Duodenal mucosa (tissue), 2 donors: Measurements from ENCODE around the gene FRY.

ENCODE experiments used
- H3K27ac ChIP-seq: one replicate; pipeline ENCODE4 v1.7.0; 2013; ENCODE audit warnings: low read depth, low read length
- H3K27me3 ChIP-seq, 2 donors: one replicate each; pipeline ENCODE4 v1.7.0; 2013; ENCODE audit warnings: low read length in 2 of 2, control low read depth in 1 of 2; ENCODE audit not compliant: insufficient read depth in 2 of 2, control insufficient read depth in 1 of 2
- H3K36me3 ChIP-seq, 2 donors: one replicate each; pipeline ENCODE4 v1.7.0; 2013; ENCODE audit warnings: low read length in 2 of 2, control low read depth in 1 of 2; ENCODE audit not compliant: insufficient read depth in 2 of 2, control insufficient read depth in 1 of 2
- H3K4me1 ChIP-seq, 2 donors: one replicate each; pipeline ENCODE4 v1.7.0; 2013; ENCODE audit warnings: low read length in 2 of 2, control low read depth in 1 of 2; ENCODE audit not compliant: insufficient read depth in 2 of 2, control insufficient read depth in 1 of 2
- H3K4me3 ChIP-seq, 2 donors: one replicate each; pipeline ENCODE4 v1.7.0; 2013; ENCODE audit warnings: low read length in 2 of 2, low read depth in 1 of 2
- H3K9ac ChIP-seq, 2 donors: one replicate each; pipeline ENCODE4 v1.7.0; 2013; ENCODE audit warnings: low read length in 2 of 2, low read depth in 1 of 2
- H3K9me3 ChIP-seq, 2 donors: one replicate each; pipeline ENCODE4 v1.7.0; 2013; ENCODE audit warnings: low read length in 2 of 2, control low read depth in 1 of 2; ENCODE audit not compliant: control insufficient read depth in 1 of 2

The FRY gene

DNA sequence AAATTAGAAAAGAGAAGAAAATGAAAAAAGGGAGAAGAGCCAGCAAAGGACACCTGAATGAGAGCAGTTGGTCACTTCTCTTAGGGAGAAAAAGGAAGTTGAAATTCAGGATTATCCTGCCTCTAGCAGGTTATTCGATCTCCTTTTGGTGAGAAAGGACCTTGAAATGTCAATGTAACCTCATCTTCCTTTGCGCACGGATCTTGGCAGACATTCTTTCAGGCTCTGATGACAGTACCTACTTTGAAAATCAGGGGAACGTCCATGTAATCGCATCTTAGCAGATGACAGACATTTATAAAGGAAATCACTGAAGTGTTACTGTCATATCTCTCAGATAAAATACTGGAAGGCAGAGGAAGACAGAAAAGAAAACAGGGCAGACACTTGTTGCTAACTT, 36.7 kb downstream of the FRY start:
- Histone ChIP-seq H3K27ac (no peak overlapping the region), H3K9ac (no peak overlapping the region), H3K4me1 (no peaks in the 10 kb centered on the region), H3K4me3 (no peak overlapping the region), H3K27me3 (no peaks in the 10 kb centered on the region), H3K36me3 (no peaks in the 10 kb centered on the region), H3K9me3 (no peaks in the 10 kb centered on the region)

DNA sequence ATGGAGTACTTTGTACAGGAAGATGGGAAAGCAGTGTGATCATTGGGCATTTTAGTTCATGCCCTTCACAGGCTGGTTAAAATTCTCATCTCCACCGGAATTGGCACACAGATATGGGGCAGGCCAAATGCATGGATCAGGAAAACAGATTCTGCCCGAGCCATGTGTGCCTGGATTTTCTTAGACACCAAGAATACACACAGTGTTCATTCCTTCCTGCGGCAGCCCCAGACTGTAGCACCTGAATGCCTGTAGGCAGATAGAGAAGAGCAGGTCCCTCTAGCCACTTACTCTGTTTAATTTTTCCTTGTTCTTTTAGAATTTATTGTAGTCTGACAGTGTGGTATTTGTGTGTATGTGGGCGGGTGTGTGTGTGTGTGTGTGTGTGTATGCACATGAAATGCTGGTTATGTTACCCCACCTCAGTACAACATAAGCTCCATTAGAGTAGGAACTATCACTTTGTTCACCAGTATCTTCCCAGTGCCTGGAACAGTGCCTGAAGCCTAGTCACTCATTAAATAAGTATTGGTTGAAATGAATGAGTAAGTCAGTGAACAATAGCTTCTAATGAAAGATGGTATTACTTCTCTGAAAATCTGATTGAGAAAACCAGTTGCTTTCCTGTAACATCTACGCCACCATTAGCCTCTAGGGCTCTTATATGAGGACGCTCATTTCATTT, 41.7 kb downstream of the FRY start:
- H3K4me3 ChIP-seq = no peak overlapping the region
- H3K4me1 ChIP-seq = peaks cover 0 to 9% of the 10 kb centered on the region in 2 donors
- H3K27me3 ChIP-seq = no peaks in the 10 kb centered on the region
- H3K36me3 ChIP-seq = no peaks in the 10 kb centered on the region
- H3K9me3 ChIP-seq = no peaks in the 10 kb centered on the region
- H3K27ac ChIP-seq = no peak overlapping the region
- no peak overlapping the region for H3K9ac ChIP-seq

DNA sequence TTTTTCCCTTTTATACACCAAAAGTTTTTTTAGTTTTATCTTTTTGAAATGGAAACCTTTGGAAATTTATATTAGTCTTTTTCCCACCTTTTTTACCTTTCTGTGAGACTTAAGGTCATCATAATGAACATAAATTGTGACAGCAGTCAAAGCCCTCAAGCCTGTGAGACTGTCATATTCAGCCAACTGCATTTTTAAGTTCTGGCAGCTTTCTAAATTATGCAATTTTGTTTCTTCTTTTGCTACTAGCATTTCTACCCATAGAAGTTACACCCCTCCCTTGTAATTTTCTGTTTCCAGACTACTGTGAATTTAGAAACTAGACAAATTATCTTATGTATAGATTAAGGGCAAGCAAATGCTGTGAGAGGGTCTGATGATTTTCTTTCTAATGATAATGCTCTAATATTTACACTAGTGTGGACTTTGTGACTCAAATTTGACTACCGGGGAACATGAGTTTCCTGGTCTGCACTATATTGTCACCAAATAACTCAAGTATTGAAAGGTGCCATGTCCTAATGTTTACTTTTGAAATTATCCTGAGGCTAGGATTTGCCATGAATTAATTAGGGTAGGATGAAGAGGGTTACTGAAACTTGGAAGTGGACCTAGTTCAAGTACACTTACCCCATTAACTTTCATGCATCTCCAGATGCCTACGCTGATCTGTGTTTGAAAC, 43.7 kb downstream of the FRY start:
- no peaks in the 10 kb centered on the region for H3K36me3 ChIP-seq
- H3K9ac ChIP-seq = no peak overlapping the region
- peaks cover 10 to 15% of the 10 kb centered on the region in 2 donors for H3K4me1 ChIP-seq
- H3K9me3 ChIP-seq = no peaks in the 10 kb centered on the region
- no peaks in the 10 kb centered on the region for H3K27me3 ChIP-seq
- no peak overlapping the region for H3K27ac ChIP-seq
- H3K4me3 ChIP-seq = no peak overlapping the region

DNA sequence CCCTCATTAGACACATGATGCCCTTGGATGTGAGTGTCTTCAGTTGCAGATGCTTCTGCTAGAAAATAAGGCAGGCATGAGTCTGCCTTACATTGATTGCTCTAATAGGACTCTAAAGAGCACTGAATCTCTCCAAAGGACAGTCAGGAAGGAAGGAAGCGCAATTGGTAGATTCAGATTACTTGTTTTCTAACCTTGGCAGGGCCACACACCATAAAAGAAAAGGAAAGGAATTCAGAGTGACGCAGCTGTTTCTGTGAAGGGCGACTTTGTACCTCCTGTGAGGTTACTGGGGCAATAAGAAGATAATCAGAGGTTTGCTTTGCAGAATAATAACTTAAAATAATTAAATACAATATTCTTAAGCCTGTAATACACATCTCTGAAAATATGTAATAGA, 48.0 kb downstream of the FRY start:
- Histone ChIP-seq H3K4me3 (no peak overlapping the region), H3K4me1 (peaks cover 11 to 18% of the 10 kb centered on the region in 2 donors), H3K36me3 (no peaks in the 10 kb centered on the region)

DNA sequence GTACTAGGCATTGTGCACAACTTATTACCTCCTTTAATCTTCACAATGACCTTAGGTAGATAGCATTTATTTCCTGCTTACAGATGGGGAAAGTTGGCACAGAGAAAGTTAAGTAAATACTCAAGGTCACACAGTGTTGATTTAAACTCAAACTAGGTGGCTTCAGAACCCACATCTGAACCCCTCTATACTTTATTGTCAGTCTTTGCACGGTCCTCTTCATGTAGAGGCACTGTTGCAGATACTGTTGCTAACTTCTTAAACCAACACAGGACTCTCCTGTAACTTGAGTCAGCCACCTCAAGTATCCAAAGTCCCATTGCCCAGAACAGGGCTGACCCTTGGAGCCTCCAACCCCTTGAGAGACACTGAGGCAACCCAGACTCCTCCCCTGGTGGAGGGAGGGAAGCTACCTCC, 48.8 kb downstream of the FRY start:
- H3K4me3 ChIP-seq = no peak overlapping the region
- peaks cover 11 to 13% of the 10 kb centered on the region in 2 donors for H3K4me1 ChIP-seq
- no peaks in the 10 kb centered on the region for H3K36me3 ChIP-seq
- H3K9me3 ChIP-seq = no peaks in the 10 kb centered on the region
- no peaks in the 10 kb centered on the region for H3K27me3 ChIP-seq
- no peak overlapping the region for H3K27ac ChIP-seq
- no peak overlapping the region for H3K9ac ChIP-seq

More for the DNA sequence above, 48.0 kb downstream of the FRY start:
- no peak overlapping the region for H3K9ac ChIP-seq
- no peak overlapping the region for H3K27ac ChIP-seq
- no peaks in the 10 kb centered on the region for H3K9me3 ChIP-seq
- H3K27me3 ChIP-seq = no peaks in the 10 kb centered on the region

DNA sequence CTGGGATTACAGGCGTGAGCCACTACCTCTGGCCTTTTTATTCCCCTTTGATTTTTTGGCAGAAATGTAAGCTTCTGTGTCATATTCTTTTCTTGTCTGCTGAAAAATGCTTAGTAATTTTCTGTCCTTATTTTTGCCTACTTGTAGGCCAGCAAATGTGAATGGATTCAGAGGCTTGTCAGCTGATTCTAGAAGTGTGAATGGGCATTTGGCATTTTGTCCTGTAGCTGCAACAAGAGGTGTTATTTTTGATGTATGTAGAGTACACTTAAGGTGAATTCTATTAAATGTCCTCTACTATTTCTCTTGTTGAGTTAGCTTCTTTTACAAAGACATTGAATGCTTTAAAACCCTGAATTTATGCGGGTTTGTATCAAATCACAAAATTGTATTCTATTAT, 50.0 kb downstream of the FRY start:
- Histone ChIP-seq H3K36me3 (no peaks in the 10 kb centered on the region), H3K9me3 (no peaks in the 10 kb centered on the region), H3K4me1 (peaks cover 9 to 11% of the 10 kb centered on the region in 2 donors), H3K4me3 (no peak overlapping the region), H3K27me3 (no peaks in the 10 kb centered on the region), H3K9ac (no peak overlapping the region), H3K27ac (no peak overlapping the region)

DNA sequence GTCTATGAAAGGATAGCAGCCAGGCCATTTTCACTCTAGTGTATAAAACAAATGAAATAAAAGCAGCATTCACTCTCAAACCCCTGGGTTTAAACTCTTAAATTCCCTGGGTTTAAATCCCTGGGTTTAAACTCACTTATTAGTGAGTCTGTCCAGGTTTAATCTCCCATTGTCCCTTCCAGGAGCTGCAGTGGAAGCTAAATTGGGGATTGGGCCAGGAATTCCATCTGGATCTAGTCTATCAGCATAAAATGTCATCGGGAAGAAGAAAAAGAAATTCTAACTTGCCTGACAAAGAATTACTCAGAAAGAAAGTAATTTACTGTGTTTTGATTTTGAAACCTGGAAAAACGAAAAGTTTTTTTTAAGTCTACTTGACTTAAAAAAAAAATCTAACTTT, 54.8 kb downstream of the FRY start:
- Histone ChIP-seq H3K9ac (no peak overlapping the region), H3K27ac (no peak overlapping the region), H3K36me3 (no peaks in the 10 kb centered on the region), H3K4me3 (no peak overlapping the region), H3K9me3 (no peaks in the 10 kb centered on the region), H3K27me3 (no peaks in the 10 kb centered on the region), H3K4me1 (no peaks in the 10 kb centered on the region)

DNA sequence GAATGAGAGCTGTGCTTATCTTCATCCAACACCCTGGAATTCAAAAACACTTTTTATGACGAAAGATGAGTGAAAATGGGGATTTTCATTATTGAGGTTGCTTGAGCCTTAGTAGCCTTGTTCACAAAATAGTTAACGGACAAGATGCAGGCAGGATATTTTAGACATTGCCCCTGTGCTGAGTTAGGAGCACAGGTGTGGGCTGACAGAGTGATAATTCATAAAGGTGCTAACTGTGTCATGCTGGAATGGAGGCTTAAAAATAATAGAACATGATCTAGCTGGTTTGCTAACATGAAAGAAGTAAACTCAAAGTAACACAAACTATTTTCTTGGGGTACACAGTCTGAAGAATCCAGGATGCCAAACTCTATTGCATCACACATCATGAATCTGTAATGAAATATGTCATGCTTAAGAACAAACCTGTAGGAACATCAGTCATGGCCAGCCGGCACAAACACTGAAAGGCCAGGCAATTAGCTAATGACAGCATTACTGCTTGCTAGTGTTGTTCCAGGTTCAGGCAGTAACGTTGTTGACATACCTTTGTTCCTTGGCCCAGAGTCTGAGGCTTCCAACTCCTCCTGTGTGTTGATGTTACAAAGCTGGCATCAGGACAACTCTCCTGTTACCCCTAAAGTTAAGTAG, 55.3 kb downstream of the FRY start:
- no peaks in the 10 kb centered on the region for H3K4me1 ChIP-seq
- no peak overlapping the region for H3K4me3 ChIP-seq
- H3K27me3 ChIP-seq = no peaks in the 10 kb centered on the region
- H3K36me3 ChIP-seq = no peaks in the 10 kb centered on the region
- H3K9ac ChIP-seq = no peak overlapping the region
- H3K9me3 ChIP-seq = no peaks in the 10 kb centered on the region
- H3K27ac ChIP-seq = no peak overlapping the region

DNA sequence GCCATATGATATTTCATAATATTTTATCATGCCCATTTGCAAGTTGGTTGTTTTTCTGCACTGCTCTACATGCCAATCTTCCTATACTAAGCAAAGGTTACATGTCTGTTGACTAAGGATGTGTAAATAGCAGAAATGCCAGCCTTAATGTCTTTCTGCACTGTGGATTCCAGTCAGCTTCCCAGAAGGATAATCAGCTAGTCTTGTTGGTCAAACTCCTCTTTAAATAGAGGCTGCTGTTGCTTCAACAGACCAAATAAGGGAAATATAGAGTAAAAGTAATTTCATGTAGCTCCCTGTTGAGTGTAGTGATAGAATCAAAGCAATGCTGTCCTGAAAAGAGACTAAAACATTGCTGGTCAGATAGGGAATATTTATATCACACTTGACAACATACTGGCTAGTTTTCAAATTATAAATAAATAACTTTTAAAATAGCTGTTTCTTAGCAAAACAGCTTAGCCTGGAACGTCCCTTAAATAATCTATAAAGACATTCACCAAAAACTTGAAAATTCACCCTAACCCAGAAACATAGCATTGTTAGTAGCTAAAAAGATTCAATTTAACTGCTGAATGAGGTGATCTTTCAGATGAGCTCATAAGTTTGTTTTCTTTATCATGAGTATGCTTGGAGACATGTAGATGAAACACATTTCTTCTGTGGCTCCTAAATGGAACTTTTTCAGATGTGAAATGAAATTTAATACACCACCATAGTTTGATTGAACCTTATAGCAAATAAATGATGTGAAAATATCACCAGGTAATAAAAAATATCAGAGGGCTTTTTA, 56.6 kb downstream of the FRY start:
- Histone ChIP-seq H3K4me3 (no peak overlapping the region), H3K27me3 (no peaks in the 10 kb centered on the region), H3K36me3 (no peaks in the 10 kb centered on the region), H3K27ac (no peak overlapping the region), H3K9ac (no peak overlapping the region), H3K9me3 (no peaks in the 10 kb centered on the region), H3K4me1 (no peaks in the 10 kb centered on the region)

DNA sequence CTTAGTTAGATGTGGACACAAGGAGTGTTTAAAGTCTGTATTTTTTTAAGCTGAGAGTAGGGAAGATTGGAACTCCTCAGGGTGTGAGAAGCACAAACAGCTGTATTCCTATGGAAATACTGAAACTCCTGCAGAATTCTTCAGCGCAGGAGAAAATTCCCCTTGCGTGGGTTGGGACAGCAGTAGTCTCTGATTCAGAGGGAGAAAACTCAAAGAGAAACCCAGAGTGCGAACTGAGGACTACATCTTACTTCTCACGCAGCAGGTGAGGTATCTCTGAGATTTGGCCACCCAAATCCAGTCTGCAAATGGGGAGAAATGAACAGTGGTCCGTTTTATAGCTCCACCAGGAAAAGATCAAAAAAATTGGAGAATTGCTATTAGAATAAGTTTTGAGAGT, 60.9 kb downstream of the FRY start:
- Histone ChIP-seq H3K27me3 (no peaks in the 10 kb centered on the region), H3K36me3 (no peaks in the 10 kb centered on the region), H3K27ac (no peak overlapping the region), H3K4me3 (no peak overlapping the region), H3K4me1 (no peaks in the 10 kb centered on the region), H3K9ac (no peak overlapping the region), H3K9me3 (no peaks in the 10 kb centered on the region)
